ENCODE measurements around the gene DTNB. TPM values are rescaled to one million over a fixed set of nuclear protein-coding genes. Genes with fewer than 3 reads are reported as not detected.

Gene DTNB
- total and polyA plus RNA-seq, 10 of the 15 experiments (the other 5 are each of a cell fraction or from before 2014, with no cell fraction given), result 4.5 to 30.6 (median 11.9) TPM

DNA sequence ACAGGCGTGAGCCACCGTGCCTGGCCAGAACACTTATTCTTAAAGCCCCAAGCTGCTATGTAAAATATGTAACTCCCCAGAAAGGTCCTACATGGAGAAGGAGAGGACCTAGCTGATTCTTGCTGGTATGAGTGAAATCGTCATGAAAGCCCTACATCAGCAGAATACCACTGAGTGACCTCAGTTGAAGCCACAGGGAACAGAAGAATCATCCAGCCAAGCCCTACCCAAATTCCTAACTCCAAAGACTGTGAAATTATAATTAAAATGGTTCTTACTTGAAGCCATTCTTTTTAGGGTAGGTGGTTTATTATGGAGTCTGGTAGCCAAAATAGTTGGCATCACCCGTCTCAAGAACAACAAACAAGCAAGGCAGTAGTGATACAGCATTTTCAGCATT, 4.5 kb upstream of the DTNB start (continued):
- TF ChIP-seq, protein P1, sequence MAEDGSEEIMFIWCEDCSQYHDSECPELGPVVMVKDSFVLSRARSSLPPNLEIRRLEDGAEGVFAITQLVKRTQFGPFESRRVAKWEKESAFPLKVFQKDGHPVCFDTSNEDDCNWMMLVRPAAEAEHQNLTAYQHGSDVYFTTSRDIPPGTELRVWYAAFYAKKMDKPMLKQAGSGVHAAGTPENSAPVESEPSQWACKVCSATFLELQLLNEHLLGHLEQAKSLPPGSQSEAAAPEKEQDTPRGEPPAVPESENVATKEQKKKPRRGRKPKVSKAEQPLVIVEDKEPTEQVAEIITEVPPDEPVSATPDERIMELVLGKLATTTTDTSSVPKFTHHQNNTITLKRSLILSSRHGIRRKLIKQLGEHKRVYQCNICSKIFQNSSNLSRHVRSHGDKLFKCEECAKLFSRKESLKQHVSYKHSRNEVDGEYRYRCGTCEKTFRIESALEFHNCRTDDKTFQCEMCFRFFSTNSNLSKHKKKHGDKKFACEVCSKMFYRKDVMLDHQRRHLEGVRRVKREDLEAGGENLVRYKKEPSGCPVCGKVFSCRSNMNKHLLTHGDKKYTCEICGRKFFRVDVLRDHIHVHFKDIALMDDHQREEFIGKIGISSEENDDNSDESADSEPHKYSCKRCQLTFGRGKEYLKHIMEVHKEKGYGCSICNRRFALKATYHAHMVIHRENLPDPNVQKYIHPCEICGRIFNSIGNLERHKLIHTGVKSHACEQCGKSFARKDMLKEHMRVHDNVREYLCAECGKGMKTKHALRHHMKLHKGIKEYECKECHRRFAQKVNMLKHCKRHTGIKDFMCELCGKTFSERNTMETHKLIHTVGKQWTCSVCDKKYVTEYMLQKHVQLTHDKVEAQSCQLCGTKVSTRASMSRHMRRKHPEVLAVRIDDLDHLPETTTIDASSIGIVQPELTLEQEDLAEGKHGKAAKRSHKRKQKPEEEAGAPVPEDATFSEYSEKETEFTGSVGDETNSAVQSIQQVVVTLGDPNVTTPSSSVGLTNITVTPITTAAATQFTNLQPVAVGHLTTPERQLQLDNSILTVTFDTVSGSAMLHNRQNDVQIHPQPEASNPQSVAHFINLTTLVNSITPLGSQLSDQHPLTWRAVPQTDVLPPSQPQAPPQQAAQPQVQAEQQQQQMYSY (CRISPR knock-in tag; IDR thresholded peaks at IDR 0.05), result no peak
- TF ChIP-seq MXI1 (IDR thresholded peaks at IDR 0.05; ENCODE audit: low read depth, low read length), result no peak

DNA sequence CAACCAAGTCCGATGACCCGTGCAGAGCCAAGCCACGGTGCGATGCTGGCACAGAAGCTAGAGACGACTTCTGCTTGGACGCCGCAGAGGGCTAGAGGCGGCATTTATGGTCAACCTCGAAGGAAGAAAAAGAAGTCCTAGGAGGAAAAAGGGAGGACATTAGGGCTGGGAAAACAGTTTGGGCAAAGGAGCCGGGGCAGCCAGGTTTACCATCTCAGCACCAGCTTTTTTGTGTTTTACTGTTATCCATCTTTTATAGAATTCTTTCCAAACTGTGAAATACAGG, 643 bp upstream of the DTNB start:
- RAD21 ChIA-PET (ENCODE audit: unreplicated experiment), result interaction anchor here (0.8 to 1.7 kb wide), 2 partner anchors 59 to 205 kb away, joined by 4 read pairs; partner anchors contain the start of gene ASXL2
- intact Hi-C loops (cut with micrococcal nuclease; ENCODE audit: unreplicated experiment), result no loop called here
- SMC1A ChIA-PET (ENCODE audit: uncharacterized antibody, unreplicated experiment), result interaction anchor here (1.2 to 1.4 kb wide), 2 partner anchors 67 to 105 kb away, joined by 3 read pairs; no protein-coding TSS in a partner anchor
- WGBS (ENCODE audit: insufficient coverage, insufficient replicate concordance, low lambda C conversion rate, missing lambda C conversion rate), result 7% methylated on average over 10 of the region's 10 CpGs
- no peak for TF ChIP-seq TARDBP (IDR thresholded peaks at IDR 0.05; ENCODE audit: borderline replicate concordance)
- TF ChIP-seq CHD1 (IDR thresholded peaks at IDR 0.05; ENCODE audit: low read depth, low read length), result no peak
- no peak for TF ChIP-seq IKZF2 (IDR thresholded peaks at IDR 0.05)
- TF ChIP-seq ZNF622 (IDR thresholded peaks at IDR 0.05), result no peak
- no peak for TF ChIP-seq NFIC (IDR thresholded peaks at IDR 0.05; ENCODE audit: low read depth, low read length)
- TF ChIP-seq, protein P2, sequence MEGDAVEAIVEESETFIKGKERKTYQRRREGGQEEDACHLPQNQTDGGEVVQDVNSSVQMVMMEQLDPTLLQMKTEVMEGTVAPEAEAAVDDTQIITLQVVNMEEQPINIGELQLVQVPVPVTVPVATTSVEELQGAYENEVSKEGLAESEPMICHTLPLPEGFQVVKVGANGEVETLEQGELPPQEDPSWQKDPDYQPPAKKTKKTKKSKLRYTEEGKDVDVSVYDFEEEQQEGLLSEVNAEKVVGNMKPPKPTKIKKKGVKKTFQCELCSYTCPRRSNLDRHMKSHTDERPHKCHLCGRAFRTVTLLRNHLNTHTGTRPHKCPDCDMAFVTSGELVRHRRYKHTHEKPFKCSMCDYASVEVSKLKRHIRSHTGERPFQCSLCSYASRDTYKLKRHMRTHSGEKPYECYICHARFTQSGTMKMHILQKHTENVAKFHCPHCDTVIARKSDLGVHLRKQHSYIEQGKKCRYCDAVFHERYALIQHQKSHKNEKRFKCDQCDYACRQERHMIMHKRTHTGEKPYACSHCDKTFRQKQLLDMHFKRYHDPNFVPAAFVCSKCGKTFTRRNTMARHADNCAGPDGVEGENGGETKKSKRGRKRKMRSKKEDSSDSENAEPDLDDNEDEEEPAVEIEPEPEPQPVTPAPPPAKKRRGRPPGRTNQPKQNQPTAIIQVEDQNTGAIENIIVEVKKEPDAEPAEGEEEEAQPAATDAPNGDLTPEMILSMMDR (IDR thresholded peaks at IDR 0.05 in 2 of 3, conservative IDR thresholded peaks at IDR 0.05 in 1 of 3; ENCODE audit: control insufficient read depth in 2 of 3, extremely low read depth in 1 of 3, insufficient read depth in 1 of 3, low read depth in 3 of 3, low read length in 3 of 3), result no peak
- TF ChIP-seq WRNIP1 (IDR thresholded peaks at IDR 0.05; ENCODE audit: borderline replicate concordance, low read depth, low read length), result no peak
- no peak for TF ChIP-seq RAD51 (IDR thresholded peaks at IDR 0.05)
- CTCF ChIA-PET, result interaction anchor here (1.1 to 1.2 kb wide), 2 partner anchors 25 to 67 kb away, joined by 3 to 5 read pairs; no protein-coding TSS in a partner anchor
- Histone ChIP-seq H3K27ac (ENCODE audit: control insufficient read depth, insufficient read depth) (no peak overlapping the region), H3K27me3 (replicated peaks in 1 of 2; ENCODE audit: control insufficient read depth in 2 of 2, insufficient read depth in 2 of 2, low read length in 1 of 2) (peaks cover 0 to 3% of the 10 kb centered on the region in 2 experiments; a peak in 1 of 4 replicates), H3K9ac (ENCODE audit: control insufficient read depth, insufficient read depth, low read length) (peak overlapping the region; percentile 40; the same call in 1 of the 2 replicates), H4K20me1 (ENCODE audit: control insufficient read depth, insufficient read depth) (no peaks in the 10 kb centered on the region), H2AFZ (ENCODE audit: control insufficient read depth, low read depth, low read length) (peak overlapping the region; percentile 88), H3K4me1 (ENCODE audit: control insufficient read depth, insufficient read depth, low read length) (peaks cover 10% of the 10 kb centered on the region), H3K4me3 (peak overlapping the region; percentile 68; the same call in 1 of the 2 replicates), H3K36me3 (ENCODE audit: control insufficient read depth in 2 of 2, insufficient read depth in 2 of 2, low read length in 1 of 2) (no peaks in the 10 kb centered on the region), H3K4me2 (ENCODE audit: control insufficient read depth, insufficient read depth) (peak overlapping the region; percentile 86), H3K9me3 (replicated peaks; ENCODE audit: control insufficient read depth, insufficient read depth, low read length) (no peaks in the 10 kb centered on the region), H3K79me2 (ENCODE audit: control insufficient read depth, insufficient read depth, low read length) (no peaks in the 10 kb centered on the region; the same call in none of the 2 replicates)
- DNase-seq (ENCODE audit: low read depth, low spot score) (no peak), ATAC-seq (no peak; the same call in 2 of the 3 replicates), FAIRE-seq (no peak)
- no TSS peak for BruUV-seq (replicated peaks)
- in situ Hi-C loops (cut with MboI), result no loop called here
- POLR2A ChIA-PET, result no interaction called here

All from GM12878 (cell line).